ENCODE results near the gene ZNF488.
"Not testable (repeated sequence)": the region's sequence is repeated elsewhere in the genome, so short reads cannot be mapped to it uniquely, and the experiment has no call there.

The ZNF488 gene

DNA sequence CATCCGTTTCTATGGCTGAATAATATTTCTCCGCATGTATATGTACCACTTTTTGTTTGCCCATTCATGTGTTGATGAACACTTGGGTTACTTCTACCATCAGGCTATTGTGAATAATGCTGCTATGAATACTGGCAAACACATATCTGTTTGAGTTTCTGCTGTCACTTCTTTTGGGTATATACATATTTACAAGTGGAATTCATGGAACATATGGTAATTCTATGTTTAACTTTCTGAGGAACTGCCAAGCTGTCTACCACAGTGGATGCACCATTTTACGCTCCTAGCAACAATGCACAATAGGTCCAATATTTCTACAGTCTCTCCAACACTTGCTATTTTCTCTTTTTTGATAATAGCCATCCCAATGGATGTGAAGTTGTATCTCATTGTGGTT, 5.5 kb upstream of the ZNF488 start:
- Histone ChIP-seq H3K9me3 (ENCODE audit: low read length) (no peaks in the 10 kb centered on the region), H3K4me3 (ENCODE audit: low read depth, low read length, poor library complexity, severe bottlenecking) (no peak overlapping the region), H3K9me2 (ENCODE audit: low read depth, low read length) (no peaks in the 10 kb centered on the region), H4K20me1 (ENCODE audit: insufficient read depth, low read length) (no peaks in the 10 kb centered on the region), H3F3A (ENCODE audit: insufficient read depth, low read length) (no peaks in the 10 kb centered on the region), H3K36me3 (ENCODE audit: insufficient read depth, low read length) (no peaks in the 10 kb centered on the region), H3K79me2 (ENCODE audit: insufficient read depth, low read length) (no peaks in the 10 kb centered on the region), H3K9ac (ENCODE audit: low read length) (no peak overlapping the region), H3K4me1 (ENCODE audit: insufficient read depth, low read length, severe bottlenecking) (peaks cover 4% of the 10 kb centered on the region), H3K27me3 (ENCODE audit: insufficient read depth, low read length) (no peaks in the 10 kb centered on the region), H3K4me2 (ENCODE audit: low read length) (no peak overlapping the region), H2AFZ (ENCODE audit: low read length) (no peak overlapping the region), H3K27ac (ENCODE audit: low read depth, low read length, poor library complexity, severe bottlenecking) (no peak overlapping the region)
- TF ChIP-seq CTCF (IDR thresholded peaks at IDR 0.05; ENCODE audit: low read length): no peak
- no peak for TF ChIP-seq EZH2 (IDR thresholded peaks at IDR 0.05; ENCODE audit: borderline replicate concordance, low read length)

- Histone ChIP-seq H4K20me1 (ENCODE audit: insufficient read depth, low read length) (no peaks in the 10 kb centered on the region), H3K36me3 (ENCODE audit: insufficient read depth, low read length) (no peaks in the 10 kb centered on the region), H2AFZ (ENCODE audit: low read length) (no peak overlapping the region), H3K9me3 (ENCODE audit: low read length) (no peaks in the 10 kb centered on the region), H3K4me2 (ENCODE audit: low read length) (no peak overlapping the region), H3K27ac (ENCODE audit: low read depth, low read length, poor library complexity, severe bottlenecking) (no peak overlapping the region), H3K9ac (ENCODE audit: low read length) (no peak overlapping the region), H3K4me1 (ENCODE audit: insufficient read depth, low read length, severe bottlenecking) (peaks cover 5% of the 10 kb centered on the region), H3K4me3 (ENCODE audit: low read depth, low read length, poor library complexity, severe bottlenecking) (no peak overlapping the region), H3K79me2 (ENCODE audit: insufficient read depth, low read length) (no peaks in the 10 kb centered on the region), H3K27me3 (ENCODE audit: insufficient read depth, low read length) (no peaks in the 10 kb centered on the region), H3K9me2 (ENCODE audit: low read depth, low read length) (no peaks in the 10 kb centered on the region), H3F3A (ENCODE audit: insufficient read depth, low read length) (no peaks in the 10 kb centered on the region)
- TF ChIP-seq CTCF (IDR thresholded peaks at IDR 0.05; ENCODE audit: low read length) (no peak), EZH2 (IDR thresholded peaks at IDR 0.05; ENCODE audit: borderline replicate concordance, low read length) (no peak)
Measured at GRCh38 chr10:47388879-47389278, 4.8 kb upstream of the ZNF488 start.

- not testable (repeated sequence) for H3K79me2 ChIP-seq (ENCODE audit: insufficient read depth, low read length); H3F3A ChIP-seq (ENCODE audit: insufficient read depth, low read length); H4K20me1 ChIP-seq (ENCODE audit: insufficient read depth, low read length); H3K4me2 ChIP-seq (ENCODE audit: low read length); H3K27ac ChIP-seq (ENCODE audit: low read depth, low read length, poor library complexity, severe bottlenecking); H3K9me3 ChIP-seq (ENCODE audit: low read length); H3K27me3 ChIP-seq (ENCODE audit: insufficient read depth, low read length); H3K4me1 ChIP-seq (ENCODE audit: insufficient read depth, low read length, severe bottlenecking); H3K36me3 ChIP-seq (ENCODE audit: insufficient read depth, low read length); H3K4me3 ChIP-seq (ENCODE audit: low read depth, low read length, poor library complexity, severe bottlenecking); H3K9ac ChIP-seq (ENCODE audit: low read length); H2AFZ ChIP-seq (ENCODE audit: low read length); H3K9me2 ChIP-seq (ENCODE audit: low read depth, low read length)
Measured at GRCh38 chr10:47386104-47386503, 2.0 kb upstream of the ZNF488 start.

GRCh38 chr10:47383261-47384147, 589 bp downstream of the ZNF488 start:
- Histone ChIP-seq H3K9ac (ENCODE audit: low read length) (peak overlapping the region; percentile 25; the same call in 1 of the 2 replicates), H3K36me3 (ENCODE audit: insufficient read depth, low read length) (no peaks in the 10 kb centered on the region), H3K27me3 (ENCODE audit: insufficient read depth, low read length) (peaks cover 6% of the 10 kb centered on the region; the same call in 1 of the 2 replicates), H2AFZ (ENCODE audit: low read length) (no peak overlapping the region), H3K4me1 (ENCODE audit: insufficient read depth, low read length, severe bottlenecking) (peaks cover 5% of the 10 kb centered on the region), H3K4me3 (ENCODE audit: low read depth, low read length, poor library complexity, severe bottlenecking) (peak overlapping the region; percentile 62), H3K9me3 (ENCODE audit: low read length) (no peaks in the 10 kb centered on the region), H3K4me2 (ENCODE audit: low read length) (peak overlapping the region; percentile 57), H3K79me2 (ENCODE audit: insufficient read depth, low read length) (no peaks in the 10 kb centered on the region), H3F3A (ENCODE audit: insufficient read depth, low read length) (no peaks in the 10 kb centered on the region), H4K20me1 (ENCODE audit: insufficient read depth, low read length) (no peaks in the 10 kb centered on the region), H3K9me2 (ENCODE audit: low read depth, low read length) (no peaks in the 10 kb centered on the region), H3K27ac (ENCODE audit: low read depth, low read length, poor library complexity, severe bottlenecking) (no peak overlapping the region)
- TF ChIP-seq CTCF (IDR thresholded peaks at IDR 0.05; ENCODE audit: low read length) (no peak), EZH2 (IDR thresholded peaks at IDR 0.05; ENCODE audit: borderline replicate concordance, low read length) (no peak)
